HUES64 (cell line): ENCODE measurements around the gene COL7A1.

Experiments
- H3K27ac ChIP-seq: 2 replicates; pipeline ENCODE4 v1.7.0; 2013; ENCODE audit warnings: low read depth, low read length, inconsistent platforms
- H3K27me3 ChIP-seq: 2 replicates; pipeline ENCODE4 v1.6.1; 2013; ENCODE audit warnings: mild to moderate bottlenecking, low read length; ENCODE audit not compliant: insufficient read depth
- H3K36me3 ChIP-seq: 2 replicates; pipeline ENCODE4 v1.6.1; 2013; ENCODE audit warnings: mild to moderate bottlenecking, low read length; ENCODE audit not compliant: insufficient read depth
- H3K4me1 ChIP-seq: 2 replicates; pipeline ENCODE4 v1.6.1; 2013; ENCODE audit warnings: mild to moderate bottlenecking, low read length, moderate library complexity; ENCODE audit not compliant: insufficient read depth
- H3K4me3 ChIP-seq: 2 replicates; pipeline ENCODE4 v1.5.1; 2013; ENCODE audit warnings: mild to moderate bottlenecking, low read length, moderate library complexity
- H3K9ac ChIP-seq: 2 replicates; pipeline ENCODE4 v1.6.1; 2013; ENCODE audit warnings: mild to moderate bottlenecking, low read depth, low read length
- H3K9me3 ChIP-seq: 2 replicates; pipeline ENCODE4 v1.6.1; 2013; ENCODE audit warnings: low read depth, low read length; ENCODE audit not compliant: insufficient read depth
- WGBS: fragments of 150-250, 120-280 bp; methylation state at CpG from one replicate; pipeline ENCODE4 v1.1.7; 2013; ENCODE audit warnings: missing lambda C conversion rate; 5-methylcytosine and 5-hydroxymethylcytosine counted together

The COL7A1 gene

DNA sequence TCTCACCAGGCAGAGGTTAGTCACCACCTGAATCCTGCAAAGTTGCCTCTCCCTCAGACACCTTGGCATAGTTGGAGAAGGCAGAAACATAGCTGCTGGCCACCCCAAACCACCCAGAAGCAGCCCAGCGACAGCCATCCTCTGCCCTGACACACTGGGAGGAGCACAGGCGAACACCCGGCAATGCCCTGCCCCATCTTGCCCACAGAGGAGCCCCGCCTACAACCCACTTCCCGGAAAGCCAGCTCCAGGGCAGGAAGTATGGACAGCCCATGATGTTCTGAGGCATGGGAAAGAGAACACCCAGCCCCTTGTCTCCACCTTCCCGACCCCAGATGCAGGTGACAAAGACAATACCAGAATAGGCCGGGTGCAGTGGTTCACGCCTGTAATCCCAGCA, 78.6 kb downstream of the COL7A1 start:
- Histone ChIP-seq H3K9me3 (no peaks in the 10 kb centered on the region), H3K9ac (no peak overlapping the region), H3K27me3 (no peaks in the 10 kb centered on the region), H3K4me1 (no peaks in the 10 kb centered on the region), H3K27ac (no peak overlapping the region), H3K4me3 (no peak overlapping the region), H3K36me3 (peaks cover 18% of the 10 kb centered on the region)
- 92% methylated on average over 8 of the region's 8 CpGs for WGBS

DNA sequence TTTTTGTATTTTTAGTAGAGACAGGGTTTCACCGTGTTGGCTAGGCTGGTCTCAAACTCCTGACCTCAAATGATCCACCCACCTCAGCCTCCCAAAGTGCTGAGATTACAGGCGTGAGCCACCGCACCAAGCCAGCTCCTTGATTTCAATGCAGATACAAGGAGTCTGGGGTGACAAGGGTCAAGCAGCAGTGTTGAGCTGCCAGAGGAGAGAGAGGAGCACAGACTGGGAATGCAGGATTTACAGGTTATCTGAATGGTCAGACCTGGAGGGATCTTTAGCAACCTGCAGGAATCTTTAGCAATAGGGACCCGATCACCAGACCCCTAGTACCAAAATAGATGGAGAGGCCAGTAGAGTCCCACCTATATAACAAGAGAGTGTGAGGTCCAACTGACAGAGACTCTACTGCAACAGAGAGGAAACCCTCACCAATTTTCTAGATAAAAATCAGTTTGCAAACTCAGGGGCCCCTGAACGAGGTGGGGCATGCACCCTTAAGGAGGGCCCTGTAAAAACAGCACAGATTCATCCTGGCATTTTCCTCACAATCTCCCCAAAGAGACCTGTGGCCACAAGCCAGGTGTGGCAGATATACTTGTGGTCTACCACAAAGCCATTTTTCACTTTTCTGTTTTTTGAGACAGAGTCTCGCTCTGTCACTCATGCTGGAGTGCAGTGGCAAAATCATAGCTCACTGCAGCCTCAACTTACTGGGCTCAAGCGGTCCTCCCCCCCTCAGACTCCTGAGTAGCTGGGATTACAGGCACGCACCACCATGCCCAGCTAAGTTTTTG, 80.5 kb downstream of the COL7A1 start:
- Histone ChIP-seq H3K27me3 (no peaks in the 10 kb centered on the region), H3K36me3 (peaks cover 8% of the 10 kb centered on the region), H3K4me3 (no peak overlapping the region), H3K27ac (no peak overlapping the region), H3K4me1 (0 out of 2 replicates have a peak, but pooled peaks cover 3% of the 10 kb centered on the region), H3K9ac (no peak overlapping the region), H3K9me3 (no peaks in the 10 kb centered on the region)
- WGBS = 95% methylated on average over 7 of the region's 8 CpGs
